Neuronal stem cell (in vitro differentiated cells): Measurements from ENCODE around the gene LDB3.

Experiments
- DNase-seq: peaks from one replicate; pipeline ENCODE4 v3.0.0-alpha.2; 2013; ENCODE audit warnings: low spot score
- H2AFZ ChIP-seq: one replicate; pipeline ENCODE4 v1.6.1; 2013; ENCODE audit warnings: mild to moderate bottlenecking, low read length, inconsistent platforms
- H2AK5ac ChIP-seq: 2 replicates; pipeline ENCODE4 v1.6.1; 2013; ENCODE audit warnings: low read depth, mild to moderate bottlenecking, inconsistent platforms, low read length, moderate library complexity, mixed read lengths
- H2BK120ac ChIP-seq: 2 replicates; pipeline ENCODE4 v1.6.1; 2013; ENCODE audit warnings: low read depth, mild to moderate bottlenecking, inconsistent platforms, low read length, moderate library complexity, mixed read lengths
- H2BK12ac ChIP-seq: one replicate; pipeline ENCODE4 v1.6.1; 2013; ENCODE audit warnings: low read length, inconsistent platforms
- H2BK15ac ChIP-seq: 2 replicates; pipeline ENCODE4 v1.6.1; 2013; ENCODE audit warnings: mild to moderate bottlenecking, low read length, inconsistent platforms, mixed read lengths
- H2BK5ac ChIP-seq: one replicate; pipeline ENCODE4 v1.6.1; 2013; ENCODE audit warnings: inconsistent platforms, mild to moderate bottlenecking, low read length, moderate library complexity
- H3K14ac ChIP-seq: one replicate; pipeline ENCODE4 v1.6.1; 2013; ENCODE audit warnings: low read length, inconsistent platforms
- H3K18ac ChIP-seq: 2 replicates; pipeline ENCODE4 v1.6.1; 2013; ENCODE audit warnings: low read length, inconsistent platforms
- H3K23ac ChIP-seq: 2 replicates; pipeline ENCODE4 v1.6.1; 2013; ENCODE audit warnings: low read depth, mild to moderate bottlenecking, mixed read lengths, low read length, inconsistent platforms; ENCODE audit not compliant: poor library complexity
- H3K27ac ChIP-seq: replicated peaks from 3 replicates; pipeline ENCODE4 v1.5.1; 2013; ENCODE audit warnings: low read length, inconsistent platforms
- H3K27me3 ChIP-seq, 3 experiments: 2 replicates each; pipeline ENCODE4 v1.6.1; 2013; ENCODE audit warnings: low read length in 3 of 3, mild to moderate bottlenecking in 2 of 3, inconsistent platforms in 1 of 3, low read depth in 1 of 3, mixed read lengths in 1 of 3, moderate library complexity in 1 of 3; ENCODE audit not compliant: control insufficient read depth in 3 of 3, insufficient read depth in 3 of 3
- H3K36me3 ChIP-seq, 2 donors: replicated peaks in 1 of 2; 2 replicates each; pipeline ENCODE4 v1.6.1; 2013; ENCODE audit warnings: low read length in 2 of 2; ENCODE audit not compliant: control insufficient read depth in 2 of 2, insufficient read depth in 2 of 2
- H3K4ac ChIP-seq: 2 replicates; pipeline ENCODE4 v1.6.1; 2013; ENCODE audit warnings: inconsistent platforms, mild to moderate bottlenecking, low read length, moderate library complexity
- H3K4me1 ChIP-seq, 2 donors: 1 replicate in 1 of 2; 2 replicates in 1 of 2; pipeline ENCODE4 v1.6.1; 2013; ENCODE audit warnings: low read length in 2 of 2, low read depth in 1 of 2; ENCODE audit not compliant: control insufficient read depth in 2 of 2, insufficient read depth in 1 of 2
- H3K4me2 ChIP-seq: one replicate; pipeline ENCODE4 v1.6.1; 2013; ENCODE audit warnings: mild to moderate bottlenecking, low read length, inconsistent platforms; ENCODE audit not compliant: insufficient read depth, poor library complexity, severe bottlenecking
- H3K4me3 ChIP-seq, 2 donors: 2 replicates each; pipeline ENCODE4 v1.5.1; 2013; ENCODE audit warnings: low read length in 2 of 2, mild to moderate bottlenecking in 2 of 2, inconsistent platforms in 1 of 2, moderate library complexity in 1 of 2
- H3K79me1 ChIP-seq: one replicate; pipeline ENCODE4 v1.6.1; 2013; ENCODE audit warnings: low read depth, mild to moderate bottlenecking, inconsistent platforms, low read length, moderate library complexity
- H3K9ac ChIP-seq: one replicate; pipeline ENCODE4 v1.6.1; 2013; ENCODE audit warnings: mild to moderate bottlenecking, low read depth, low read length, inconsistent platforms; ENCODE audit not compliant: poor library complexity
- H3K9me3 ChIP-seq, 2 donors: replicated peaks in 1 of 2; 2 replicates each; pipeline versions ENCODE3 to v1.6.1; 2013; ENCODE audit warnings: low read length in 2 of 2, mild to moderate bottlenecking in 2 of 2, inconsistent platforms in 1 of 2, low read depth in 1 of 2, mixed read lengths in 1 of 2, moderate library complexity in 1 of 2; ENCODE audit not compliant: control insufficient read depth in 2 of 2, insufficient read depth in 1 of 2
- H4K8ac ChIP-seq: one replicate; pipeline ENCODE4 v1.6.1; 2013; ENCODE audit warnings: low read depth, mild to moderate bottlenecking, inconsistent platforms, low read length, moderate library complexity
- H4K91ac ChIP-seq: one replicate; pipeline ENCODE4 v1.6.1; 2013; ENCODE audit warnings: low read length, low read depth, mild to moderate bottlenecking, inconsistent platforms; ENCODE audit not compliant: poor library complexity
- WGBS, 2 donors: extraction: QIAGEN DNeasy Blood & Tissue Kit; methylation state at CpG; one replicate each; pipeline ENCODE4 v1.1.7; 2013; ENCODE audit warnings: missing lambda C conversion rate in 2 of 2, mixed read lengths in 1 of 2; ENCODE audit not compliant: insufficient read length in 2 of 2, insufficient replicate concordance in 1 of 2; ENCODE audit errors: extremely low coverage in 2 of 2; 5-methylcytosine and 5-hydroxymethylcytosine counted together

The LDB3 gene

GRCh38 chr10:86665868-86666267 lies 2.4 kb upstream of the LDB3 start:
- Histone ChIP-seq H3K4ac (no peak overlapping the region), H2AK5ac (no peak overlapping the region), H3K9me3 (no peaks in the 10 kb centered on the region), H4K8ac (no peak overlapping the region), H3K9ac (peak overlapping the region; percentile 10), H3K79me1 (peaks cover 2% of the 10 kb centered on the region), H3K27ac (no peak overlapping the region), H3K4me1 (peaks cover 21 to 28% of the 10 kb centered on the region in 2 donors), H2BK5ac (no peak overlapping the region), H3K4me3 (no peak overlapping the region), H3K18ac (peak overlapping the region; percentile 1), H3K27me3 (peaks cover 0 to 47% (median 0%) of the 10 kb centered on the region in 3 experiments), H2BK15ac (peak overlapping the region; percentile 27), H2BK12ac (no peak overlapping the region), H3K4me2 (no peak overlapping the region), H2BK120ac (no peak overlapping the region), H3K14ac (no peak overlapping the region), H2AFZ (no peak overlapping the region), H3K23ac (peak overlapping the region; percentile 23), H3K36me3 (no peaks in the 10 kb centered on the region), H4K91ac (no peak overlapping the region)
- WGBS, 2 donors, result no CpG with 5 or more reads among the region's 12 CpGs
- DNase-seq, result no peak

GRCh38 chr10:86666538-86666937 lies 1.8 kb upstream of the LDB3 start:
- Histone ChIP-seq H3K18ac (no peak overlapping the region), H4K91ac (no peak overlapping the region), H3K4me3 (no peak overlapping the region), H2BK5ac (no peak overlapping the region), H3K27ac (no peak overlapping the region), H2BK15ac (peak overlapping the region; percentile 27), H3K23ac (no peak overlapping the region), H2AK5ac (peak overlapping the region; percentile 2), H3K36me3 (no peaks in the 10 kb centered on the region), H3K4me2 (no peak overlapping the region), H2AFZ (no peak overlapping the region), H3K14ac (no peak overlapping the region), H3K4me1 (peaks cover 21 to 28% of the 10 kb centered on the region in 2 donors), H3K27me3 (peaks cover 0 to 53% (median 0%) of the 10 kb centered on the region in 3 experiments), H3K9ac (no peak overlapping the region), H4K8ac (no peak overlapping the region), H3K9me3 (no peaks in the 10 kb centered on the region), H3K4ac (no peak overlapping the region), H2BK12ac (no peak overlapping the region), H3K79me1 (peaks cover 2% of the 10 kb centered on the region), H2BK120ac (no peak overlapping the region)
- DNase-seq, result no peak
- no CpG with 5 or more reads among the region's 7 CpGs for WGBS, 2 donors

- peaks cover 27 to 32% of the 10 kb centered on the region in 2 donors for H3K4me1 ChIP-seq
- H2AK5ac ChIP-seq, result peak overlapping the region; percentile 91
- H3K4me3 ChIP-seq, result no peak overlapping the region
- H3K4me2 ChIP-seq, result no peak overlapping the region
- H2BK120ac ChIP-seq, result peak overlapping the region; percentile 74
- H3K27me3 ChIP-seq, result peaks cover 0 to 56% (median 0%) of the 10 kb centered on the region in 3 experiments
- H3K23ac ChIP-seq, result peak overlapping the region; percentile 58
- H3K79me1 ChIP-seq, result peaks cover 2% of the 10 kb centered on the region
- H3K14ac ChIP-seq, result no peak overlapping the region
- no peak overlapping the region for H2AFZ ChIP-seq
- no peak overlapping the region for H3K9ac ChIP-seq
- H2BK15ac ChIP-seq, result peak overlapping the region; percentile 93
- no peaks in the 10 kb centered on the region for H3K36me3 ChIP-seq
- H2BK5ac ChIP-seq, result peak overlapping the region; percentile 69
- H3K9me3 ChIP-seq, result no peaks in the 10 kb centered on the region
- peak overlapping the region; percentile 49 for H4K8ac ChIP-seq
- no peak overlapping the region for H2BK12ac ChIP-seq
- no peak overlapping the region for H3K27ac ChIP-seq
- no peak overlapping the region for H3K4ac ChIP-seq
- H3K18ac ChIP-seq, result peak overlapping the region; percentile 88
- H4K91ac ChIP-seq, result no peak overlapping the region
- WGBS, 2 donors, result no CpG with 5 or more reads among the region's 10 CpGs
- no peak for DNase-seq
Observed at GRCh38 chr10:86667421-86668181, 710 bp upstream of the LDB3 start.

GRCh38 chr10:86670290-86670811 lies 2.0 kb downstream of the LDB3 start:
- WGBS, 2 donors, result no CpG with 5 or more reads among the region's 8 CpGs
- H3K9me3 ChIP-seq, result no peaks in the 10 kb centered on the region
- H2BK120ac ChIP-seq, result peak overlapping the region; percentile 54
- peaks cover 31 to 34% of the 10 kb centered on the region in 2 donors for H3K4me1 ChIP-seq
- H2AK5ac ChIP-seq, result peak overlapping the region; percentile 60
- H3K27me3 ChIP-seq, result peaks cover 0 to 71% (median 0%) of the 10 kb centered on the region in 3 experiments
- H2AFZ ChIP-seq, result no peak overlapping the region
- H3K9ac ChIP-seq, result no peak overlapping the region
- no peak overlapping the region for H3K4me2 ChIP-seq
- peak overlapping the region; percentile 94 for H2BK15ac ChIP-seq
- DNase-seq, result no peak
- H2BK12ac ChIP-seq, result no peak overlapping the region
- H3K14ac ChIP-seq, result no peak overlapping the region
- no peak overlapping the region for H4K91ac ChIP-seq
- H3K23ac ChIP-seq, result no peak overlapping the region
- no peak overlapping the region for H3K4me3 ChIP-seq
- no peak overlapping the region for H3K27ac ChIP-seq
- H2BK5ac ChIP-seq, result peak overlapping the region; percentile 54
- peak overlapping the region; percentile 19 for H3K18ac ChIP-seq
- H4K8ac ChIP-seq, result no peak overlapping the region
- H3K36me3 ChIP-seq, result no peaks in the 10 kb centered on the region
- peaks cover 2% of the 10 kb centered on the region for H3K79me1 ChIP-seq
- no peak overlapping the region for H3K4ac ChIP-seq
